Measurements from ENCODE around the gene CCR7.

DNA sequence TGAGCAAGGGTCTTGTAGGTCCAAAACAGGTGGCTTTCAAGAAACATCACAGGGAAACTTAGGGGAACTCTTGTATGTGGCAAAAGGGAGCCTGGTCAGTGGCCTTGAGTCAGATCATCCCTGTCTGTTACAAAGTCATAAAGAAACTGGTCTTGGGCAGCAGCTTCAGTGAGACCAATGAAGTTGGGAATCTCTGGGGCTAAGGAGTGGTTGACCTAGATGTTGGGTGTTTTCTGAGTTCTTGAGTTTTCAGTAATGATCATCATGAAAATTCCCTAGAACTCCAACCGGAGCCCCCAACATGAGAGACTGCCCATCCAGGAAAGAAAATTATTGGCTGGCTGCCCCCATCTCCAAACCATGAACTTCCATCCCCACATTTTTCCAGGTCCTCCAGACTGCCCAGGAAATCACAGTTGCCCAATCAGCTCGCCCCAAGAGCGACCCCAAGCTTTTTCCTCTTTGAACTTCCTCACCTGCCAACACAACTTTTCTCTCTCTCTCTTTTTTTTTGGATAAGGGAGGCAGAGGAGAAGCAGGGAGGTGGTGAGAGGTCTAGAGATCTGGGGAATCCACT is 3.9 kb downstream of the CCR7 start:
- TF ChIP-seq, protein P1, sequence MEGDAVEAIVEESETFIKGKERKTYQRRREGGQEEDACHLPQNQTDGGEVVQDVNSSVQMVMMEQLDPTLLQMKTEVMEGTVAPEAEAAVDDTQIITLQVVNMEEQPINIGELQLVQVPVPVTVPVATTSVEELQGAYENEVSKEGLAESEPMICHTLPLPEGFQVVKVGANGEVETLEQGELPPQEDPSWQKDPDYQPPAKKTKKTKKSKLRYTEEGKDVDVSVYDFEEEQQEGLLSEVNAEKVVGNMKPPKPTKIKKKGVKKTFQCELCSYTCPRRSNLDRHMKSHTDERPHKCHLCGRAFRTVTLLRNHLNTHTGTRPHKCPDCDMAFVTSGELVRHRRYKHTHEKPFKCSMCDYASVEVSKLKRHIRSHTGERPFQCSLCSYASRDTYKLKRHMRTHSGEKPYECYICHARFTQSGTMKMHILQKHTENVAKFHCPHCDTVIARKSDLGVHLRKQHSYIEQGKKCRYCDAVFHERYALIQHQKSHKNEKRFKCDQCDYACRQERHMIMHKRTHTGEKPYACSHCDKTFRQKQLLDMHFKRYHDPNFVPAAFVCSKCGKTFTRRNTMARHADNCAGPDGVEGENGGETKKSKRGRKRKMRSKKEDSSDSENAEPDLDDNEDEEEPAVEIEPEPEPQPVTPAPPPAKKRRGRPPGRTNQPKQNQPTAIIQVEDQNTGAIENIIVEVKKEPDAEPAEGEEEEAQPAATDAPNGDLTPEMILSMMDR (conservative IDR thresholded peaks at IDR 0.05; ENCODE audit: low read depth, low read length) = no peak
- TF ChIP-seq EZH2 (IDR thresholded peaks at IDR 0.05; ENCODE audit: borderline replicate concordance, low read depth, low read length, poor library complexity, severe bottlenecking) = no peak
